Natural killer cell (primary cell): ENCODE data around the gene DPYD. TPM values are rescaled to one million over a fixed set of nuclear protein-coding genes. Genes with fewer than 3 reads are reported as not detected.

Experiments
- ATAC-seq, 3 donors: fragments of 150-1000 bp in 2 of 3; fragments of 200-7000 bp in 1 of 3; cut with Tn5 transposase; 1 replicate in 1 of 3; 2 replicates in 2 of 3; pipeline ENCODE4 v1.10.0; 2021; ENCODE audit warnings: mild to moderate bottlenecking in 2 of 3, moderate library complexity in 2 of 3
- DNase-seq, 2 donors: peaks; one replicate each; pipeline versions ENCODE4 v3.0.0 to v3.0.0-alpha.2; 2013 to 2021; ENCODE audit warnings: mixed read lengths in 1 of 2
- H3K27ac ChIP-seq: one replicate; pipeline ENCODE4 v1.5.1; 2013; ENCODE audit warnings: mild to moderate bottlenecking, low read length
- H3K27me3 ChIP-seq: one replicate; pipeline ENCODE4 v1.6.1; 2013; ENCODE audit warnings: low read length; ENCODE audit not compliant: control insufficient read depth, insufficient read depth
- H3K36me3 ChIP-seq: one replicate; pipeline ENCODE4 v1.6.1; 2013; ENCODE audit warnings: low read length; ENCODE audit not compliant: control insufficient read depth, insufficient read depth
- H3K4me1 ChIP-seq: one replicate; pipeline ENCODE4 v1.6.1; 2013; ENCODE audit warnings: low read length; ENCODE audit not compliant: control insufficient read depth, insufficient read depth
- H3K4me3 ChIP-seq: one replicate; pipeline ENCODE4 v1.5.1; 2013; ENCODE audit warnings: low read length
- H3K9me3 ChIP-seq: one replicate; pipeline ENCODE4 v1.6.1; 2013; ENCODE audit warnings: low read length; ENCODE audit not compliant: control insufficient read depth, insufficient read depth
- H3K27ac Mint-ChIP-seq, 2 donors: one replicate each; pipeline ENCODE4 v1.8.0; 2022; ENCODE audit warnings: mild to moderate bottlenecking in 2 of 2, mixed read lengths in 2 of 2, moderate library complexity in 1 of 2
- H3K27me3 Mint-ChIP-seq, 2 donors: one replicate each; pipeline ENCODE4 v1.8.0; 2022; ENCODE audit warnings: low read depth in 2 of 2, mixed read lengths in 2 of 2
- H3K36me3 Mint-ChIP-seq: one replicate; pipeline ENCODE4 v1.8.0; 2022; ENCODE audit warnings: mixed read lengths
- H3K4me1 Mint-ChIP-seq, 2 donors: one replicate each; pipeline ENCODE4 v1.8.0; 2022; ENCODE audit warnings: mixed read lengths in 2 of 2
- H3K4me3 Mint-ChIP-seq: one replicate; pipeline ENCODE4 v1.8.0; 2022; ENCODE audit warnings: mild to moderate bottlenecking, moderate library complexity, mixed read lengths
- H3K9me3 Mint-ChIP-seq, 2 donors: one replicate each; pipeline ENCODE4 v1.8.0; 2022; ENCODE audit warnings: mixed read lengths in 2 of 2
- WGBS: methylation state at CpG from one replicate; pipeline ENCODE4 v1.1.7; 2013; ENCODE audit warnings: missing lambda C conversion rate; ENCODE audit not compliant: insufficient coverage; 5-methylcytosine and 5-hydroxymethylcytosine counted together
- intact Hi-C: fragments of 100-400 bp; cut with micrococcal nuclease; formaldehyde crosslinking; loops from one replicate; pipeline ENCODE4 v1.14.2; 2022
- total RNA-seq, 4 donors: library from RNA; stranded (reverse); fragments of 120-200 nt in 1 of 4; gene quantifications; one replicate each; pipeline versions ENCODE4 v1.2.3 to v1.2.4, GENCODE V29; 2013 to 2022
- TF ChIP-seq, protein P1 (sequence below): fragments of 200-600 bp; IDR thresholded peaks from one replicate; pipeline ENCODE4 v1.8.0; 2022; ENCODE audit warnings: antibody characterized with exemption

Gene DPYD
- total RNA-seq, 3 donors from 2014 or later (not counting 1 experiment from before 2014, with no cell fraction given) = 56.6 to 66.7 (median 56.9) TPM

DNA sequence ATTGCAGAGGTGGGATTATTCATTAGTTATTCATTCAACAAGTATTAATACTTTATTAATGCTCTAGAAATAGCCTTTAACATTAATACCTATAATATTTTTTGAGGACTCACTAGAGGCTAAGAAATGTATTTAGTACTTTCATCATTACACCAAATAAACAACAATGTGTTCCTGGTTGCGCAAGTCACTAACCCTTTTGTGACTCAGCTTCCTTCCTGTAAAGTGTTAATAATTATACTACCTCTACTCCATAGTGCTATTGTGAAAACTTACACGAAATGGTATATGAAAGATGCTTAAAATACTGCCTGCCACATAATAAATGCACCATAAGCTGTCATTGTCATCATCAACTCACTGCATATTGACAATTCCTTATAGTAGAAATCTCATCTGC lies 431.0 kb downstream of the DPYD start:
- ATAC-seq (no peak), DNase-seq (no peak)

DNA sequence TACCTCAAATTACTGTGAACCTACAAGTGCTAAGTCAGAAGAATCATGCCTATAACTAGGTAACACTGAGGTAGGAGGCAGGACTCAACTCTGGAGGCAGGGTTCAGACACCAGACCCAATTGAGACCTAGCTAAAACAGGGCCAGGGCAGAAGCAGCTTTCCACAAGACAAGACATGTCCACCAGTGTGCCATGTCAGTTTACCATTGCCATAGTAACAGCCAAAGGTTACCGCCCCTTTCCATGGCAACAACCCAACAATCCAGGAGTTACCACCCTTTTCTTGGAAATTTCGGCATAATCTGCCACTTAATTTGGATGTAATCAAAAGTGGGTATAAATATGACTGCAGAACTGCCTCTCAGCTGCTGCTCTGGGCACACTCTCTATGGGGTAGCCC lies 432.3 kb downstream of the DPYD start:
- TF ChIP-seq, protein P1, sequence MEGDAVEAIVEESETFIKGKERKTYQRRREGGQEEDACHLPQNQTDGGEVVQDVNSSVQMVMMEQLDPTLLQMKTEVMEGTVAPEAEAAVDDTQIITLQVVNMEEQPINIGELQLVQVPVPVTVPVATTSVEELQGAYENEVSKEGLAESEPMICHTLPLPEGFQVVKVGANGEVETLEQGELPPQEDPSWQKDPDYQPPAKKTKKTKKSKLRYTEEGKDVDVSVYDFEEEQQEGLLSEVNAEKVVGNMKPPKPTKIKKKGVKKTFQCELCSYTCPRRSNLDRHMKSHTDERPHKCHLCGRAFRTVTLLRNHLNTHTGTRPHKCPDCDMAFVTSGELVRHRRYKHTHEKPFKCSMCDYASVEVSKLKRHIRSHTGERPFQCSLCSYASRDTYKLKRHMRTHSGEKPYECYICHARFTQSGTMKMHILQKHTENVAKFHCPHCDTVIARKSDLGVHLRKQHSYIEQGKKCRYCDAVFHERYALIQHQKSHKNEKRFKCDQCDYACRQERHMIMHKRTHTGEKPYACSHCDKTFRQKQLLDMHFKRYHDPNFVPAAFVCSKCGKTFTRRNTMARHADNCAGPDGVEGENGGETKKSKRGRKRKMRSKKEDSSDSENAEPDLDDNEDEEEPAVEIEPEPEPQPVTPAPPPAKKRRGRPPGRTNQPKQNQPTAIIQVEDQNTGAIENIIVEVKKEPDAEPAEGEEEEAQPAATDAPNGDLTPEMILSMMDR = no peak
- Histone ChIP-seq H3K4me3 (no peak overlapping the region), H3K36me3 (no peaks in the 10 kb centered on the region), H3K4me1 (no peaks in the 10 kb centered on the region), H3K9me3 (no peaks in the 10 kb centered on the region), H3K27me3 (no peaks in the 10 kb centered on the region), H3K27ac (no peak overlapping the region)
- no peak overlapping the region for H3K27ac Mint-ChIP-seq
- 88% methylated on average over 2 of the region's 2 CpGs for WGBS
- H3K9me3 Mint-ChIP-seq = no peaks in the 10 kb centered on the region
- intact Hi-C loops = no loop called here
- no peak for ATAC-seq
- no peaks in the 10 kb centered on the region for H3K4me1 Mint-ChIP-seq
- H3K4me3 Mint-ChIP-seq = no peak overlapping the region
- no peak for DNase-seq
- H3K36me3 Mint-ChIP-seq = no peaks in the 10 kb centered on the region
- no peaks in the 10 kb centered on the region for H3K27me3 Mint-ChIP-seq

More for the DNA sequence above, 431.0 kb downstream of the DPYD start:
- Histone ChIP-seq H3K27ac (no peak overlapping the region), H3K27me3 (no peaks in the 10 kb centered on the region), H3K36me3 (no peaks in the 10 kb centered on the region), H3K4me1 (no peaks in the 10 kb centered on the region), H3K9me3 (no peaks in the 10 kb centered on the region), H3K4me3 (no peak overlapping the region)
- TF ChIP-seq, protein P1 = no peak
- no peak overlapping the region for H3K4me3 Mint-ChIP-seq
- intact Hi-C loops = no loop called here
- H3K9me3 Mint-ChIP-seq = no peaks in the 10 kb centered on the region
- H3K36me3 Mint-ChIP-seq = no peaks in the 10 kb centered on the region
- H3K27ac Mint-ChIP-seq = no peak overlapping the region
- no peaks in the 10 kb centered on the region for H3K4me1 Mint-ChIP-seq
- WGBS = no CpG with 5 or more reads among the region's 2 CpGs
- no peaks in the 10 kb centered on the region for H3K27me3 Mint-ChIP-seq

DNA sequence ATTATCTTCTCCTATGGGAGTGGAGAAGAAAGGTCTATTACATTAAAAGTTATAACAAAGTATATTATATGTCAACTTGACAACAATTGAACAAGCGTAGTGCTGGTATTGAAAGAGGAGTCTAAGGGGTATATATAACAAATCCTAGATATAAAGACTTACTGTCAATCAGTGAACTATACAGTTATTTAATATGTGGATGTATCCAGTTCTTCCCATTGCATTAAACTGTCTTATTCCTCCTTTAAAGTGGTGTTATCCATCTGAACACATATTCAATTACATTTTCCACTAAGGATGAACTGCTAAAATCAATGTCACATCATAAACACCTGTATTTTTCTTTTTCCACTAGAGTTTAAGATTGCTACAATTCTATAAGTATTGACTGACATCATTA lies 438.8 kb downstream of the DPYD start:
- Histone ChIP-seq H3K4me3 (no peak overlapping the region), H3K4me1 (no peaks in the 10 kb centered on the region), H3K36me3 (no peaks in the 10 kb centered on the region), H3K9me3 (no peaks in the 10 kb centered on the region), H3K27ac (no peak overlapping the region), H3K27me3 (no peaks in the 10 kb centered on the region)
- no peaks in the 10 kb centered on the region for H3K4me1 Mint-ChIP-seq
- intact Hi-C loops = no loop called here
- DNase-seq = no peak
- H3K36me3 Mint-ChIP-seq = peaks cover 11% of the 10 kb centered on the region
- TF ChIP-seq, protein P1 = no peak
- ATAC-seq = no peak
- no peak overlapping the region for H3K27ac Mint-ChIP-seq
- no peak overlapping the region for H3K4me3 Mint-ChIP-seq
- H3K9me3 Mint-ChIP-seq = no peaks in the 10 kb centered on the region
- no peaks in the 10 kb centered on the region for H3K27me3 Mint-ChIP-seq
- WGBS = no CpG with 5 or more reads among the region's 1 CpG

DNA sequence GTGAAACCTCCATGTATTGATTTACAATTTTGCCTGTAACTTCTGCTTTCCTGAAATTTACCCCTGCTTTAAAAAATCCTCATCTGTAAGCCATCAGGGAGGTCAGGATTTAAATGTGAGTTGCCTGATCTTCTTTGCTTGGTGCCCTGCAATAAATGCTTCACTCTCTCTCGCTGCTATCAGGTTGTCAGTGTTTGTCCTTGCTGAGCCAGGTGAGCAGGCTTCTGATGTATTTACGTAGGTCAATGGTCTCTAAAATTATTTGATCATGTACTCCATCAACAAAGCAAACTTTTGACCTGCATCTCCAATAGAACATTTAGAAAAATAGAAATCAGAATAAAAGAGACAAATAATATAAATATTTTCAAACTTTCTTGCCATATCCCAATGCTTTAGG lies 453.4 kb downstream of the DPYD start:
- Histone ChIP-seq H3K4me1 (no peaks in the 10 kb centered on the region), H3K27ac (no peak overlapping the region), H3K27me3 (no peaks in the 10 kb centered on the region), H3K36me3 (no peaks in the 10 kb centered on the region), H3K4me3 (no peak overlapping the region), H3K9me3 (no peaks in the 10 kb centered on the region)
- Mint-ChIP-seq H3K36me3 (no peaks in the 10 kb centered on the region), H3K27ac (no peak overlapping the region), H3K4me3 (no peak overlapping the region), H3K27me3 (no peaks in the 10 kb centered on the region), H3K9me3 (no peaks in the 10 kb centered on the region), H3K4me1 (peaks cover 0 to 9% of the 10 kb centered on the region in 2 donors)
- ATAC-seq (no peak), DNase-seq (no peak)
- intact Hi-C loops = no loop called here
- WGBS = 94% methylated on average over 2 of the region's 2 CpGs
- TF ChIP-seq, protein P1 = no peak
